ELF-1 (cell line): Measurements from ENCODE around the gene BCAP29.

Source experiments
- DNase-seq: peaks from one replicate; pipeline ENCODE4 v3.0.0-alpha.2; 2016; ENCODE audit warnings: low read depth, low spot score

BCAP29 gene

GRCh38 chr7:107666790-107667189 is 86.7 kb downstream of the BCAP29 start:
- DNase-seq, result no peak

DNA sequence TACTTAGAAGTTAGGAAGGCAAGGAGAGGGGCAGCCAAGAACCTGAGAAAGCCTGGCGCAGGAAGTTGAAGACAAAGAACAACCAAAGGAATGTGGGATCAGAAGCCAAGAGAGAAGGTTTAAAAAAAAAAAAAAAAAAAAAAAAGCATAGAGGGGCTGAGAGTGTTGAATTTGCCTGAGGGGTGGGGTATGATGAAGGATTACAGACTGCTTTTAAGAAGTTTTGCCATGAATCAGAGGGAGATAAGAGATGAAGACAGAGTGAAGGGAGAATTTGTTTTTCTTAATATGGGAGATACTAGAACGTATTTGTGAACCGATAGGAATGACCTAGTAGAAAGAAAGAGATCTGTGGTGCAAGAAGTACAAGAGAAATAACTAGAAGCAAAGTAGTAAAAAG is 87.3 kb downstream of the BCAP29 start:
- DNase-seq, result no peak

GRCh38 chr7:107668296-107668695 is 88.2 kb downstream of the BCAP29 start:
- no peak for DNase-seq
